ENCODE results near the gene ATE1. TPM values are rescaled to one million over a fixed set of nuclear protein-coding genes. Genes with fewer than 3 reads are reported as not detected.
"Not testable (repeated sequence)": the region's sequence is repeated elsewhere in the genome, so short reads cannot be mapped to it uniquely, and the experiment has no call there.

ATE1 gene
- total RNA-seq, 1 donor from 2014 or later: 33.0 TPM

GRCh38 chr10:121828045-121828444, 99.8 kb downstream of the ATE1 start:
- Mint-ChIP-seq H3K9me3 (no peaks in the 10 kb centered on the region), H3K36me3 (peaks cover 33% of the 10 kb centered on the region), H3K27ac (no peak overlapping the region), H3K27me3 (ENCODE audit: low read depth) (no peaks in the 10 kb centered on the region), H3K4me3 (no peak overlapping the region), H3K4me1 (peaks cover 30% of the 10 kb centered on the region)
- no peak for DNase-seq (ENCODE audit: low spot score in 2 of 2, unreplicated experiment in 2 of 2)
- TF ChIP-seq CTCF (IDR thresholded peaks at IDR 0.05; ENCODE audit: unreplicated experiment): no peak

GRCh38 chr10:121826773-121827172, 101.1 kb downstream of the ATE1 start:
- H3K27ac Mint-ChIP-seq; H3K4me3 Mint-ChIP-seq; H3K9me3 Mint-ChIP-seq; DNase-seq (ENCODE audit: low spot score in 2 of 2, unreplicated experiment in 2 of 2); H3K27me3 Mint-ChIP-seq (ENCODE audit: low read depth): not testable (repeated sequence)
- Mint-ChIP-seq H3K4me1 (peaks cover 21% of the 10 kb centered on the region), H3K36me3 (peaks cover 38% of the 10 kb centered on the region)

GRCh38 chr10:121823993-121824463, 103.8 kb downstream of the ATE1 start:
- H3K27ac Mint-ChIP-seq: no peak overlapping the region
- H3K27me3 Mint-ChIP-seq (ENCODE audit: low read depth): no peaks in the 10 kb centered on the region
- H3K4me1 Mint-ChIP-seq: peaks cover 20% of the 10 kb centered on the region

DNA sequence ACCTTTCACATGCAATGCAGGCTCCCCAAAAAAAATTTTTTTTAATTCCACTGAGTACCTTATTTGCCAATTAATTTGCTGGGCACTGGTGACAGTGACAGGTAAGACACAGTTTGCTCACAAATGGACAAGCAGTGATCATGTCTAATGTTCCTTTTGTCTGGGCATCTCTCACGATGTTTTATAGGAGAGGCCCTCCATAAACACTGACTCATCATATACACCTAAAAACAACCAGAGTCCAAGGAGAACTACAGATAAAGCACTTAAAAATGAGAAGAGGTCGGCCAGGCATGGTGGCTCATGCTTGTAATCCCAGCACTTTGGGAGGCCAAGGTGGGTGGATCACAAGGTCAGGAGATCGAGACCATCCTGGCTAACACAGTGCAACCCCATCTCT, 105.1 kb downstream of the ATE1 start:
- no peaks in the 10 kb centered on the region for H3K9me3 Mint-ChIP-seq
- no peak for DNase-seq (ENCODE audit: low spot score in 2 of 2, unreplicated experiment in 2 of 2)

More at GRCh38 chr10:121823993-121824463, 103.8 kb downstream of the ATE1 start:
- Mint-ChIP-seq H3K36me3 (peaks cover 30% of the 10 kb centered on the region), H3K9me3 (no peaks in the 10 kb centered on the region), H3K4me3 (no peak overlapping the region)
- no peak for DNase-seq (ENCODE audit: low spot score in 2 of 2, unreplicated experiment in 2 of 2)
- TF ChIP-seq CTCF (IDR thresholded peaks at IDR 0.05; ENCODE audit: unreplicated experiment): peak; percentile 79

DNA sequence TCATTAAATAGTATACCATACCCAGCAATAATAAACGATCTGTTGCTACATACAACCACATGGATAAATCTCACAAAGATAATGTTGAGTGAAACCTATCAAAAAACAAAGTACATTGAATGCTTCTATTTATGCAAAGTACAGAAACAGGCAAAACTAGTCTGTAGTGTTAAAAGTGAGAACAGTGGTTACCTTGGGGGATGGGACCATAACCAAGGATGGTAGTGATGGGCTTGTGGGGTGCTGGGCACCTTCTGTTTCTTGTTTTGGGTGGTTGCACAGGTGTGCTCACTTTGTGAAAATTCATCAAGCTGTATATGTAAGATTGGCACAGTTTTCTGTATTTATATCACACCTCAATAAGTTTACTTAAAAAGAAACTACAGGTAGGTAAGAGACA, 105.7 kb downstream of the ATE1 start:
- Mint-ChIP-seq H3K4me3 (no peak overlapping the region), H3K27me3 (ENCODE audit: low read depth) (no peaks in the 10 kb centered on the region), H3K27ac (no peak overlapping the region), H3K9me3 (no peaks in the 10 kb centered on the region), H3K4me1 (peaks cover 29% of the 10 kb centered on the region), H3K36me3 (peaks cover 14% of the 10 kb centered on the region)
- no peak for TF ChIP-seq CTCF (IDR thresholded peaks at IDR 0.05; ENCODE audit: unreplicated experiment)
- DNase-seq (ENCODE audit: low spot score in 2 of 2, unreplicated experiment in 2 of 2): no peak

More for the DNA sequence above, 105.1 kb downstream of the ATE1 start:
- peaks cover 25% of the 10 kb centered on the region for H3K4me1 Mint-ChIP-seq
- no peaks in the 10 kb centered on the region for H3K27me3 Mint-ChIP-seq (ENCODE audit: low read depth)
- no peak for TF ChIP-seq CTCF (IDR thresholded peaks at IDR 0.05; ENCODE audit: unreplicated experiment)
- H3K4me3 Mint-ChIP-seq: no peak overlapping the region
- H3K27ac Mint-ChIP-seq: no peak overlapping the region
- peaks cover 19% of the 10 kb centered on the region for H3K36me3 Mint-ChIP-seq

DNA sequence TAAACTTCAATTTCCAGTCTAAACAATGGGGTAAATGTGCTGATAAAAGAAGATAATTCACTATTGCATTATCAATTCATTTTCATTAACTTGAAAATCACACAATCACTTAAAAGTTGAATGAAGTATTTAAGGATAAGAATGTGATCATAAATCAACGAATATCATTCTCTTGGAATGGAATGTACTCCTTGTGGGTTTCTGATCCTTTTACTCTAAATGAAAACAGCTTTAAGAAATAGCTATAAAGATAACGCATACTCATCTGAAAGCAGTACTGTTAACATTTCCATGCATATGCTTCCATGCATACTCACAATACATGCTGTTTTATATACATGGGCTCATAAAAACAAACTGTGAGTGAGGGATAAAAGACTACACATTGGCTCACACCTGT, 108.8 kb downstream of the ATE1 start:
- Mint-ChIP-seq H3K9me3 (no peaks in the 10 kb centered on the region), H3K27ac (peak overlapping the region; percentile 84), H3K4me3 (no peak overlapping the region), H3K27me3 (ENCODE audit: low read depth) (no peaks in the 10 kb centered on the region), H3K4me1 (peaks cover 29% of the 10 kb centered on the region), H3K36me3 (peaks cover 5% of the 10 kb centered on the region)
- TF ChIP-seq CTCF (IDR thresholded peaks at IDR 0.05; ENCODE audit: unreplicated experiment): no peak
- no peak for DNase-seq (ENCODE audit: low spot score in 2 of 2, unreplicated experiment in 2 of 2)

Measured in mesothelial cell of epicardium (in vitro differentiated cells).